K562 (cell line): ENCODE data around the gene HCRT. TPM values are rescaled to one million over a fixed set of nuclear protein-coding genes. Genes with fewer than 3 reads are reported as not detected.
A peak's percentile ranks its signal among the peaks of the same experiment; 100 is the strongest.

Experiments used
- BACH1 ChIP-seq: fragments of 200-800 bp; sonication (Bioruptor generic); IDR thresholded peaks from 2 replicates; pipeline ENCODE4 v1.6.1; 2016; ENCODE audit warnings: missing genetic modification characterization, missing compliant biosample characterization
- CBX2 ChIP-seq: fragments of 200-600 bp; sonication (generic); IDR thresholded peaks from one replicate; pipeline ENCODE4 v1.6.1; 2012; ENCODE audit warnings: mild to moderate bottlenecking, low read length, inconsistent platforms; ENCODE audit not compliant: insufficient read depth, poor library complexity, severe bottlenecking
- E2F8 ChIP-seq: fragments of 450-650 bp; IDR thresholded peaks from 2 replicates; pipeline ENCODE4 v1.7.1; 2018; ENCODE audit warnings: mild to moderate bottlenecking, low read depth; ENCODE audit not compliant: partially characterized antibody
- HCFC1 ChIP-seq: IDR thresholded peaks from 2 replicates; pipeline ENCODE4 v1.6.1; 2012; ENCODE audit warnings: low read depth, low read length, improper control_type of control experiment
- KHSRP ChIP-seq: fragments of 450-650 bp; IDR thresholded peaks from 2 replicates; pipeline ENCODE4 v1.6.1; 2017
- MEF2D ChIP-seq: conservative IDR thresholded peaks from 2 replicates; pipeline ENCODE4 v1.6.1; 2016; ENCODE audit warnings: low read depth, missing genetic modification characterization, missing compliant biosample characterization
- RBM39 ChIP-seq: fragments of 200-400 bp; formaldehyde crosslinking; optimal IDR thresholded peaks from 2 replicates; pipeline ENCODE3; 2018; ENCODE audit warnings: low read depth, low read length
- SIN3B ChIP-seq: fragments of 450-650 bp; IDR thresholded peaks from 2 replicates; pipeline ENCODE4 v1.6.1; 2017; ENCODE audit warnings: low read depth, mild to moderate bottlenecking, moderate library complexity
- TBP ChIP-seq: optimal IDR thresholded peaks from 2 replicates; pipeline ENCODE3; 2011; ENCODE audit warnings: low read depth, low read length, improper control_type of control experiment
- ZBTB5 ChIP-seq: fragments of 450-650 bp; IDR thresholded peaks from 2 replicates; pipeline ENCODE4 v1.6.1; 2017; ENCODE audit warnings: antibody characterized with exemption
- ZNF121 ChIP-seq: sonication (generic); formaldehyde crosslinking; conservative IDR thresholded peaks from 2 replicates; pipeline ENCODE4 v1.8.0; 2022; ENCODE audit warnings: missing genetic modification reagents
- ZNF586 ChIP-seq: fragments of 450-650 bp; formaldehyde crosslinking; conservative IDR thresholded peaks from 2 replicates; pipeline ENCODE4 v1.4.0; 2020; ENCODE audit warnings: mild to moderate bottlenecking, moderate library complexity
- polyA plus RNA-seq, 8 experiments: library from polyadenylated mRNA; depleted of rRNA in 4 of 8; stranded (reverse) in 5 of 8; unstranded in 3 of 8; fragments of >200 nt; fragmentation: Nextera tagmentation in 2 of 8; fragmentation: Illumina TruSeq in 1 of 8; extraction: Ambion mirVana in 2 of 8; extraction: Trizol in 1 of 8; gene quantifications; 2 replicates each; pipeline versions ENCODE4 v1.2.1 to v1.2.3, GENCODE V29; 2011 to 2014; ENCODE audit warnings: inconsistent platforms in 1 of 8, missing spikeins in 1 of 8
- total RNA-seq, 7 experiments: library from RNA; depleted of rRNA in 6 of 7; stranded (reverse); fragments of >200 nt in 6 of 7; fragmentation: Illumina TruSeq in 2 of 7; extraction: Trizol in 2 of 7; gene quantifications; 2 replicates each; pipeline versions ENCODE4 v1.2.1 to v1.2.3, GENCODE V29; 2011 to 2021; ENCODE audit warnings: low replicate concordance in 1 of 7
- TF ChIP-seq, protein P1 (sequence below): fragments of 450-650 bp; IDR thresholded peaks from 2 replicates; pipeline ENCODE4 v1.6.1; 2016; ENCODE audit warnings: low read depth
- TF ChIP-seq, protein P2 (sequence below): fragments of 250-450 bp; sonication (Bioruptor Pico); IDR thresholded peaks from 2 replicates; pipeline ENCODE4 v1.9.0; 2021; ENCODE audit warnings: mild to moderate bottlenecking

The HCRT gene
- total and polyA plus RNA-seq, 9 of the 15 experiments (the other 6 are each of a cell fraction or from before 2014, with no cell fraction given): not detected

GRCh38 chr17:42193969-42194899, 9.0 kb upstream of the HCRT start, which contains the start of gene GHDC (continued):
- TF ChIP-seq, protein P1, sequence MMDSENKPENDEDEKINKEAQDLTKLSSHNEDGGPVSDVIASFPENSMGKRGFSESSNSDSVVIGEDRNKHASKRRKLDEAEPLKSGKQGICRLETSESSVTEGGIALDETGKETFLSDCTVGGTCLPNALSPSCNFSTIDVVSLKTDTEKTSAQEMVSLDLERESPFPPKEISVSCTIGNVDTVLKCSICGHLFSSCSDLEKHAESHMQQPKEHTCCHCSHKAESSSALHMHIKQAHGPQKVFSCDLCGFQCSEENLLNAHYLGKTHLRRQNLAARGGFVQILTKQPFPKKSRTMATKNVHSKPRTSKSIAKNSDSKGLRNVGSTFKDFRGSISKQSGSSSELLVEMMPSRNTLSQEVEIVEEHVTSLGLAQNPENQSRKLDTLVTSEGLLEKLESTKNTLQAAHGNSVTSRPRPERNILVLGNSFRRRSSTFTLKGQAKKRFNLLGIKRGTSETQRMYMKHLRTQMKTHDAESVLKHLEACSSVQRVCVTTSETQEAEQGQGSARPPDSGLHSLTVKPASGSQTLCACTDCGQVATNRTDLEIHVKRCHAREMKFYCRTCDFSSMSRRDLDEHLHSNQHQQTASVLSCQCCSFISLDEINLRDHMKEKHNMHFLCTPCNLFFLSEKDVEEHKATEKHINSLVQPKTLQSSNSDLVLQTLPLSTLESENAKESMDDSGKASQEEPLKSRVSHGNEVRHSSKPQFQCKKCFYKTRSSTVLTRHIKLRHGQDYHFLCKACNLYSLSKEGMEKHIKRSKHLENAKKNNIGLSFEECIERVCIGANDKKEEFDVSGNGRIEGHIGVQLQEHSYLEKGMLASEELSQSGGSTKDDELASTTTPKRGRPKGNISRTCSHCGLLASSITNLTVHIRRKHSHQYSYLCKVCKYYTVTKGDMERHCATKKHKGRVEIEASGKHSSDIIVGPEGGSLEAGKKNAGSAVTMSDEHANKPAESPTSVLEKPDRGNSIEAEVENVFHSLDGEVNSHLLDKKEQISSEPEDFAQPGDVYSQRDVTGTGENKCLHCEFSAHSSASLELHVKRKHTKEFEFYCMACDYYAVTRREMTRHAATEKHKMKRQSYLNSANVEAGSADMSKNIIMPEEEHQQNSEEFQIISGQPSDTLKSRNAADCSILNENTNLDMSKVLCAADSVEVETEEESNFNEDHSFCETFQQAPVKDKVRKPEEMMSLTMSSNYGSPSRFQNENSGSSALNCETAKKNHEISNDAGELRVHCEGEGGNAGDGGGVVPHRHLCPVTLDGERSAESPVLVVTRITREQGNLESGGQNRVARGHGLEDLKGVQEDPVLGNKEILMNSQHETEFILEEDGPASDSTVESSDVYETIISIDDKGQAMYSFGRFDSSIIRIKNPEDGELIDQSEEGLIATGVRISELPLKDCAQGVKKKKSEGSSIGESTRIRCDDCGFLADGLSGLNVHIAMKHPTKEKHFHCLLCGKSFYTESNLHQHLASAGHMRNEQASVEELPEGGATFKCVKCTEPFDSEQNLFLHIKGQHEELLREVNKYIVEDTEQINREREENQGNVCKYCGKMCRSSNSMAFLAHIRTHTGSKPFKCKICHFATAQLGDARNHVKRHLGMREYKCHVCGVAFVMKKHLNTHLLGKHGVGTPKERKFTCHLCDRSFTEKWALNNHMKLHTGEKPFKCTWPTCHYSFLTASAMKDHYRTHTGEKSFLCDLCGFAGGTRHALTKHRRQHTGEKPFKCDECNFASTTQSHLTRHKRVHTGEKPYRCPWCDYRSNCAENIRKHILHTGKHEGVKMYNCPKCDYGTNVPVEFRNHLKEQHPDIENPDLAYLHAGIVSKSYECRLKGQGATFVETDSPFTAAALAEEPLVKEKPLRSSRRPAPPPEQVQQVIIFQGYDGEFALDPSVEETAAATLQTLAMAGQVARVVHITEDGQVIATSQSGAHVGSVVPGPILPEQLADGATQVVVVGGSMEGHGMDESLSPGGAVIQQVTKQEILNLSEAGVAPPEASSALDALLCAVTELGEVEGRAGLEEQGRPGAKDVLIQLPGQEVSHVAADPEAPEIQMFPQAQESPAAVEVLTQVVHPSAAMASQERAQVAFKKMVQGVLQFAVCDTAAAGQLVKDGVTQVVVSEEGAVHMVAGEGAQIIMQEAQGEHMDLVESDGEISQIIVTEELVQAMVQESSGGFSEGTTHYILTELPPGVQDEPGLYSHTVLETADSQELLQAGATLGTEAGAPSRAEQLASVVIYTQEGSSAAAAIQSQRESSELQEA: no peak; the same call in 1 of the 2 replicates
- TF ChIP-seq ZBTB5: no peak
- no peak for TF ChIP-seq E2F8
- peak; percentile 50; the same call in 1 of the 2 replicates for TF ChIP-seq ZNF121 (CRISPR knock-in tag)
- TF ChIP-seq, protein P2, sequence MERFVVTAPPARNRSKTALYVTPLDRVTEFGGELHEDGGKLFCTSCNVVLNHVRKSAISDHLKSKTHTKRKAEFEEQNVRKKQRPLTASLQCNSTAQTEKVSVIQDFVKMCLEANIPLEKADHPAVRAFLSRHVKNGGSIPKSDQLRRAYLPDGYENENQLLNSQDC (CRISPR knock-in tag): no peak
- no peak for TF ChIP-seq SIN3B
- TF ChIP-seq KHSRP: no peak
- TF ChIP-seq BACH1 (tag): no peak
- no peak for TF ChIP-seq ZNF586
- TF ChIP-seq TBP: no peak
- no peak for TF ChIP-seq CBX2
- peak; percentile 55 for TF ChIP-seq HCFC1
- no peak for TF ChIP-seq MEF2D (tag)
- no peak for TF ChIP-seq RBM39
